IPS-18c (cell line): ENCODE data around the gene ADAMTS13.
"Not testable (repeated sequence)": the region's sequence is repeated elsewhere in the genome, so short reads cannot be mapped to it uniquely, and the experiment has no call there.

Source experiments
- H3K4me3 ChIP-seq: 2 replicates; pipeline ENCODE4 v1.7.0; 2013; ENCODE audit warnings: low read depth, mild to moderate bottlenecking, low read length, moderate library complexity; ENCODE audit not compliant: insufficient read depth
- H3K9me3 ChIP-seq: one replicate; pipeline ENCODE4 v1.6.1; 2013; ENCODE audit warnings: mild to moderate bottlenecking, low read length, moderate library complexity; ENCODE audit not compliant: control insufficient read depth, insufficient read depth

Gene ADAMTS13

GRCh38 chr9:133421615-133422542, at the start of gene ADAMTS13:
Gene ADAMTS13, plus strand, starts transcription at chr9:133422367. Its CDS starts 77 bp downstream, at chr9:133422444.
- Histone ChIP-seq H3K9me3 (no peaks in the 10 kb centered on the region), H3K4me3 (no peak within 1 kb of the TSS)

- H3K9me3 ChIP-seq = no peaks in the 10 kb centered on the region
- H3K4me3 ChIP-seq = peak overlapping the region; percentile 87
Measured at GRCh38 chr9:133374612-133375115, 47.5 kb upstream of the ADAMTS13 start.

GRCh38 chr9:133375116-133375723, 46.9 kb upstream of the ADAMTS13 start:
- Histone ChIP-seq H3K9me3 (no peaks in the 10 kb centered on the region), H3K4me3 (peak overlapping the region; percentile 87)

- H3K9me3 ChIP-seq = no peaks in the 10 kb centered on the region
- H3K4me3 ChIP-seq = peak within 1 kb of the TSS; percentile 87
Measured at GRCh38 chr9:133375724-133376654, 46.2 kb upstream of the ADAMTS13 start, which contains the start of the genes STKLD1 and SURF4. Gene STKLD1, plus strand, starts transcription at chr9:133376366. Its CDS starts 108 bp downstream, at chr9:133376474. Gene SURF4, minus strand, starts transcription at chr9:133376060. Its CDS starts 91 bp downstream, at chr9:133375969.

GRCh38 chr9:133377280-133377679, 44.9 kb upstream of the ADAMTS13 start:
- not testable (repeated sequence) for H3K4me3 ChIP-seq, H3K9me3 ChIP-seq

- Histone ChIP-seq H3K9me3 (no peaks in the 10 kb centered on the region), H3K4me3 (no peak overlapping the region)
Measured at GRCh38 chr9:133377721-133378216, 44.4 kb upstream of the ADAMTS13 start.

GRCh38 chr9:133378408-133378962, 43.7 kb upstream of the ADAMTS13 start:
- Histone ChIP-seq H3K9me3 (no peaks in the 10 kb centered on the region), H3K4me3 (no peak overlapping the region)

GRCh38 chr9:133379153-133380086, 42.7 kb upstream of the ADAMTS13 start:
- H3K4me3 ChIP-seq = no peak overlapping the region
- no peaks in the 10 kb centered on the region for H3K9me3 ChIP-seq

GRCh38 chr9:133380734-133381133, 41.4 kb upstream of the ADAMTS13 start:
- H3K9me3 ChIP-seq = no peaks in the 10 kb centered on the region
- H3K4me3 ChIP-seq = no peak overlapping the region

- H3K9me3 ChIP-seq = no peaks in the 10 kb centered on the region
- H3K4me3 ChIP-seq = no peak overlapping the region
Measured at GRCh38 chr9:133382507-133383141, 39.5 kb upstream of the ADAMTS13 start.

- Histone ChIP-seq H3K4me3 (no peak overlapping the region), H3K9me3 (no peaks in the 10 kb centered on the region)
Measured at GRCh38 chr9:133383438-133383837, 38.7 kb upstream of the ADAMTS13 start.

GRCh38 chr9:133384736-133385321, 37.3 kb upstream of the ADAMTS13 start:
- H3K4me3 ChIP-seq = no peak overlapping the region
- no peaks in the 10 kb centered on the region for H3K9me3 ChIP-seq

GRCh38 chr9:133385452-133385851, 36.7 kb upstream of the ADAMTS13 start:
- H3K4me3 ChIP-seq = no peak overlapping the region
- no peaks in the 10 kb centered on the region for H3K9me3 ChIP-seq

GRCh38 chr9:133386338-133386737, 35.8 kb upstream of the ADAMTS13 start:
- Histone ChIP-seq H3K9me3 (peaks cover 3% of the 10 kb centered on the region), H3K4me3 (no peak overlapping the region)

- H3K4me3 ChIP-seq = no peak overlapping the region
- H3K9me3 ChIP-seq = peaks cover 5% of the 10 kb centered on the region
Measured at GRCh38 chr9:133387680-133388079, 34.5 kb upstream of the ADAMTS13 start.
